SK-N-SH treated with all-trans-retinoic acid at 6 μM for 48 hours (cell line): Measurements from ENCODE around the gene CCN6.
A peak's percentile ranks its signal among the peaks of the same experiment; 100 is the strongest.

Experiments
- ATAC-seq: fragments of 200-7000 bp; cut with Tn5 transposase; 3 replicates; pipeline ENCODE4 v1.9.1; 2020; ENCODE audit warnings: mild to moderate bottlenecking, moderate library complexity
- ARNTL ChIP-seq: fragments of 450-650 bp; formaldehyde crosslinking; IDR thresholded peaks from 2 replicates; pipeline ENCODE4 v1.5.0; 2020; ENCODE audit warnings: low read depth, mild to moderate bottlenecking, moderate library complexity, borderline replicate concordance
- BACH2 ChIP-seq: fragments of 250-450 bp; sonication (Bioruptor Pico); IDR thresholded peaks from 2 replicates; pipeline ENCODE4 v1.9.0; 2021; ENCODE audit warnings: mild to moderate bottlenecking, borderline replicate concordance
- CREB5 ChIP-seq: fragments of 250-450 bp; sonication (Bioruptor Pico); IDR thresholded peaks from 2 replicates; pipeline ENCODE4 v1.5.1; 2020; ENCODE audit warnings: low read depth, mild to moderate bottlenecking, moderate library complexity
- CSDC2 ChIP-seq: fragments of 250-450 bp; sonication (Bioruptor Pico); IDR thresholded peaks from 2 replicates; pipeline ENCODE4 v1.5.0; 2020; ENCODE audit warnings: mild to moderate bottlenecking, moderate library complexity
- CSRNP3 ChIP-seq: fragments of 250-450 bp; sonication (Bioruptor Pico); IDR thresholded peaks from 2 replicates; pipeline ENCODE4 v1.5.1; 2021; ENCODE audit warnings: mild to moderate bottlenecking, moderate library complexity
- ESRRG ChIP-seq: fragments of 250-450 bp; sonication (Bioruptor Pico); IDR thresholded peaks from 2 replicates; pipeline ENCODE4 v1.6.1; 2021; ENCODE audit warnings: mild to moderate bottlenecking
- GLIS3 ChIP-seq: fragments of 250-450 bp; sonication (Bioruptor Pico); IDR thresholded peaks from 2 replicates; pipeline ENCODE4 v1.5.0; 2020; ENCODE audit warnings: mild to moderate bottlenecking, moderate library complexity
- ISL1 ChIP-seq: fragments of 250-450 bp; sonication (Bioruptor Pico); IDR thresholded peaks from 2 replicates; pipeline ENCODE4 v2.1.2; 2022; ENCODE audit warnings: mild to moderate bottlenecking, moderate library complexity
- OSR1 ChIP-seq: fragments of 250-450 bp; sonication (Bioruptor Pico); IDR thresholded peaks from 2 replicates; pipeline ENCODE4 v1.8.0; 2022; ENCODE audit warnings: moderate library complexity, mild to moderate bottlenecking, inconsistent platforms
- PATZ1 ChIP-seq: fragments of 250-450 bp; sonication (Bioruptor Pico); IDR thresholded peaks from 2 replicates; pipeline ENCODE4 v1.8.0; 2020; ENCODE audit warnings: mild to moderate bottlenecking, moderate library complexity, borderline replicate concordance
- POU6F1 ChIP-seq: fragments of 250-450 bp; sonication (Bioruptor Pico); IDR thresholded peaks from 2 replicates; pipeline ENCODE4 v1.8.0; 2021; ENCODE audit warnings: low read depth, mild to moderate bottlenecking, moderate library complexity, borderline replicate concordance
- RARB ChIP-seq: fragments of 250-450 bp; sonication (Bioruptor Pico); IDR thresholded peaks from 2 replicates; pipeline ENCODE4 v1.8.0; 2021; ENCODE audit warnings: mild to moderate bottlenecking, moderate library complexity
- SNAI2 ChIP-seq: fragments of 250-450 bp; sonication (Bioruptor Pico); IDR thresholded peaks from 2 replicates; pipeline ENCODE4 v1.5.0; 2020; ENCODE audit warnings: mild to moderate bottlenecking, moderate library complexity
- TCF4 ChIP-seq: fragments of 250-450 bp; sonication (Bioruptor Pico); IDR thresholded peaks from 2 replicates; pipeline ENCODE4 v1.8.0; 2021; ENCODE audit warnings: mild to moderate bottlenecking, moderate library complexity, borderline replicate concordance
- TOX ChIP-seq: fragments of 250-450 bp; sonication (Bioruptor Pico); IDR thresholded peaks from 2 replicates; pipeline ENCODE4 v1.8.0; 2021; ENCODE audit warnings: mild to moderate bottlenecking, moderate library complexity, borderline replicate concordance
- TSHZ2 ChIP-seq: fragments of 250-450 bp; sonication (Bioruptor Pico); IDR thresholded peaks from 2 replicates; pipeline ENCODE4 v1.5.0; 2020; ENCODE audit warnings: mild to moderate bottlenecking, moderate library complexity
- ZFP3 ChIP-seq: fragments of 250-450 bp; sonication (Bioruptor Pico); IDR thresholded peaks from 2 replicates; pipeline ENCODE4 v1.5.0; 2020; ENCODE audit warnings: mild to moderate bottlenecking, moderate library complexity
- ZFP30 ChIP-seq: fragments of 450-650 bp; formaldehyde crosslinking; IDR thresholded peaks from 2 replicates; pipeline ENCODE4 v1.5.0; 2022; ENCODE audit warnings: mild to moderate bottlenecking, moderate library complexity
- ZNF70 ChIP-seq: fragments of 450-650 bp; formaldehyde crosslinking; IDR thresholded peaks from 2 replicates; pipeline ENCODE4 v1.5.0; 2020; ENCODE audit warnings: mild to moderate bottlenecking, moderate library complexity

CCN6 gene

GRCh38 chr6:112085286-112086065 is 31.6 kb downstream of the CCN6 start:
- TF ChIP-seq ZNF70 (no peak), ARNTL (no peak), SNAI2 (CRISPR knock-in tag) (no peak), TSHZ2 (CRISPR knock-in tag) (no peak), CSRNP3 (CRISPR knock-in tag) (no peak), PATZ1 (CRISPR knock-in tag) (no peak), ZFP30 (CRISPR knock-in tag) (no peak), BACH2 (CRISPR knock-in tag) (no peak), ESRRG (CRISPR knock-in tag) (no peak), OSR1 (CRISPR knock-in tag) (no peak), POU6F1 (CRISPR knock-in tag) (no peak), GLIS3 (no peak), CSDC2 (CRISPR knock-in tag) (no peak), ZFP3 (CRISPR knock-in tag) (no peak)
- no peak for ATAC-seq

- TF ChIP-seq TOX (CRISPR knock-in tag) (no peak), TCF4 (CRISPR knock-in tag) (no peak), ARNTL (no peak), ZFP3 (CRISPR knock-in tag) (no peak), ZNF70 (no peak), TSHZ2 (CRISPR knock-in tag) (no peak), ISL1 (CRISPR knock-in tag) (no peak), ZFP30 (CRISPR knock-in tag) (no peak), CSRNP3 (CRISPR knock-in tag) (no peak), RARB (CRISPR knock-in tag) (no peak), GLIS3 (no peak), PATZ1 (CRISPR knock-in tag) (no peak), POU6F1 (CRISPR knock-in tag) (no peak), ESRRG (CRISPR knock-in tag) (no peak), CREB5 (CRISPR knock-in tag) (no peak), SNAI2 (CRISPR knock-in tag) (no peak)
- ATAC-seq, result peak; percentile 81
Observed at GRCh38 chr6:112086744-112087135, 32.8 kb downstream of the CCN6 start.
